Keratinocyte (primary cell): ENCODE results near the gene EHBP1.

Source experiments
- EZH2 ChIP-seq: IDR thresholded peaks from one replicate; pipeline ENCODE4 v1.6.1; 2012; ENCODE audit warnings: inconsistent platforms, mild to moderate bottlenecking, low read length, moderate library complexity
- TF ChIP-seq, protein P1 (sequence below), 3 experiments: IDR thresholded peaks in 1 of 3; conservative IDR thresholded peaks in 1 of 3; optimal IDR thresholded peaks in 1 of 3; 2 replicates in 2 of 3; 3 replicates in 1 of 3; pipeline versions ENCODE3 to v1.5.1; 2011; ENCODE audit warnings: low read length in 3 of 3, mild to moderate bottlenecking in 3 of 3, moderate library complexity in 2 of 3, control low read depth in 1 of 3, inconsistent platforms in 1 of 3; ENCODE audit not compliant: insufficient read depth in 2 of 3; ENCODE audit errors: extremely low read depth in 1 of 3

DNA sequence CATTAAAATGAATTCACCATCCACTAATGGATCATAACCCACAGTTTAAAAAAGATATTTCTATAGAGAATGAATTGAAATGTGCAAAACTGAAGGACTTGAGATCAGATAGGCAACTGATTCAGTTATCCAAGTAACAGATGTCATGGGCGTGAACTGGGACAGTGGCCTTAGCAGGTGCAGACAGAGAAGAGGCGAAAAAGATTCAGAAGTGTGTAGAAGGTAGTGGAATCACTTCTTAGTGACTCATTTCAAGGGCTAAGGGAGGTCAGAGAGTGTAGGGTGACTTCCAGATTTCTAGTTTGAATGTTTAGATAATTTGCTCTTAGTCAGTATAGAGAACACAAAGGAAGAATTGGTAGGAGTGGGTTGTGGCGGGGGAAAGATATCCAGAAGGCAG lies 79.7 kb downstream of the EHBP1 start:
- TF ChIP-seq, protein P1, sequence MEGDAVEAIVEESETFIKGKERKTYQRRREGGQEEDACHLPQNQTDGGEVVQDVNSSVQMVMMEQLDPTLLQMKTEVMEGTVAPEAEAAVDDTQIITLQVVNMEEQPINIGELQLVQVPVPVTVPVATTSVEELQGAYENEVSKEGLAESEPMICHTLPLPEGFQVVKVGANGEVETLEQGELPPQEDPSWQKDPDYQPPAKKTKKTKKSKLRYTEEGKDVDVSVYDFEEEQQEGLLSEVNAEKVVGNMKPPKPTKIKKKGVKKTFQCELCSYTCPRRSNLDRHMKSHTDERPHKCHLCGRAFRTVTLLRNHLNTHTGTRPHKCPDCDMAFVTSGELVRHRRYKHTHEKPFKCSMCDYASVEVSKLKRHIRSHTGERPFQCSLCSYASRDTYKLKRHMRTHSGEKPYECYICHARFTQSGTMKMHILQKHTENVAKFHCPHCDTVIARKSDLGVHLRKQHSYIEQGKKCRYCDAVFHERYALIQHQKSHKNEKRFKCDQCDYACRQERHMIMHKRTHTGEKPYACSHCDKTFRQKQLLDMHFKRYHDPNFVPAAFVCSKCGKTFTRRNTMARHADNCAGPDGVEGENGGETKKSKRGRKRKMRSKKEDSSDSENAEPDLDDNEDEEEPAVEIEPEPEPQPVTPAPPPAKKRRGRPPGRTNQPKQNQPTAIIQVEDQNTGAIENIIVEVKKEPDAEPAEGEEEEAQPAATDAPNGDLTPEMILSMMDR (optimal IDR thresholded peaks at IDR 0.05 in 1 of 3, IDR thresholded peaks at IDR 0.05 in 1 of 3, conservative IDR thresholded peaks at IDR 0.05 in 1 of 3; ENCODE audit: extremely low read depth in 1 of 3, insufficient read depth in 2 of 3, low read length in 3 of 3) = no peak
- TF ChIP-seq EZH2 = no peak
